WTC11 (cell line): Measurements from ENCODE around the gene FAM216A. TPM values are rescaled to one million over a fixed set of nuclear protein-coding genes. Genes with fewer than 3 reads are reported as not detected.

Experiments used
- ATAC-seq: fragments of 200-7000 bp; cut with Tn5 transposase; 2 replicates; pipeline ENCODE4 v1.10.0; 2021; ENCODE audit warnings: mild to moderate bottlenecking, moderate library complexity
- CTCF ChIA-PET: fragments of 300-600 bp; sonication (Branson Sonifier 250); formaldehyde crosslinking; loops from one replicate; lab custom pipeline; 2021; ENCODE audit warnings: antibody characterized with exemption; lab: Charles Lee
- POLR2A ChIA-PET: fragments of 350-600 bp; sonication (Branson Sonifier 250); formaldehyde crosslinking; loops from one replicate; lab custom pipeline; 2021; ENCODE audit warnings: antibody characterized with exemption; lab: Charles Lee
- DNase-seq: peaks from one replicate; pipeline ENCODE4 v3.0.0; 2021; ENCODE audit warnings: low spot score
- H3K27ac Mint-ChIP-seq: 2 replicates; pipeline ENCODE4 v1.8.0; 2021; ENCODE audit warnings: mixed read lengths
- H3K27me3 Mint-ChIP-seq: 2 replicates; pipeline ENCODE4 v1.8.0; 2021; ENCODE audit warnings: low read depth, mild to moderate bottlenecking, moderate library complexity, mixed read lengths
- H3K36me3 Mint-ChIP-seq: 2 replicates; pipeline ENCODE4 v1.8.0; 2021; ENCODE audit warnings: mixed read lengths
- H3K4me1 Mint-ChIP-seq: 2 replicates; pipeline ENCODE4 v1.8.0; 2022; ENCODE audit warnings: mixed read lengths
- H3K4me3 Mint-ChIP-seq: 2 replicates; pipeline ENCODE4 v1.8.0; 2021; ENCODE audit warnings: mild to moderate bottlenecking, moderate library complexity, mixed read lengths
- H3K9me3 Mint-ChIP-seq: 2 replicates; pipeline ENCODE4 v1.8.0; 2021; ENCODE audit warnings: mixed read lengths
- AR ChIP-seq: fragments of 250-450 bp; sonication (Bioruptor Pico); IDR thresholded peaks from 2 replicates; pipeline ENCODE4 v1.9.0; 2021; ENCODE audit warnings: mild to moderate bottlenecking
- ATF6 ChIP-seq: sonication (generic); formaldehyde crosslinking; IDR thresholded peaks from 2 replicates; pipeline ENCODE4 v1.8.1; 2023; ENCODE audit warnings: mild to moderate bottlenecking, missing genetic modification reagents
- ELF4 ChIP-seq: sonication (generic); formaldehyde crosslinking; IDR thresholded peaks from 2 replicates; pipeline ENCODE4 v1.8.1; 2022; ENCODE audit warnings: low read depth, mild to moderate bottlenecking, moderate library complexity, missing genetic modification reagents
- ESRRA ChIP-seq: sonication (generic); formaldehyde crosslinking; IDR thresholded peaks from 2 replicates; pipeline ENCODE4 v1.8.1; 2022; ENCODE audit warnings: mild to moderate bottlenecking, missing genetic modification reagents, borderline replicate concordance
- GABPB1 ChIP-seq: sonication (generic); formaldehyde crosslinking; IDR thresholded peaks from 2 replicates; pipeline ENCODE4 v1.8.1; 2023; ENCODE audit warnings: mild to moderate bottlenecking, missing genetic modification reagents
- GTF2I ChIP-seq: fragments of 250-450 bp; sonication (Bioruptor Pico); conservative IDR thresholded peaks from 2 replicates; pipeline ENCODE4 v1.4.0; 2021; ENCODE audit warnings: mild to moderate bottlenecking
- HMGA2 ChIP-seq: fragments of 250-450 bp; sonication (Bioruptor Pico); IDR thresholded peaks from 2 replicates; pipeline ENCODE4 v1.4.0; 2021; ENCODE audit warnings: mild to moderate bottlenecking, moderate library complexity
- IRF1 ChIP-seq: sonication (generic); formaldehyde crosslinking; IDR thresholded peaks from 2 replicates; pipeline ENCODE4 v1.8.0; 2023; ENCODE audit warnings: missing genetic modification reagents
- JAZF1 ChIP-seq: fragments of 250-450 bp; sonication (Bioruptor Pico); IDR thresholded peaks from 2 replicates; pipeline ENCODE4 v1.9.0; 2021; ENCODE audit warnings: moderate library complexity, mild to moderate bottlenecking, inconsistent platforms
- JUN ChIP-seq: sonication (generic); formaldehyde crosslinking; IDR thresholded peaks from 2 replicates; pipeline ENCODE4 v1.8.0; 2023; ENCODE audit warnings: mild to moderate bottlenecking, missing genetic modification reagents
- KAT7 ChIP-seq: sonication (generic); formaldehyde crosslinking; IDR thresholded peaks from 2 replicates; pipeline ENCODE4 v1.8.1; 2023; ENCODE audit warnings: missing genetic modification reagents, mild to moderate bottlenecking, borderline replicate concordance
- NFATC4 ChIP-seq: fragments of 250-450 bp; sonication (Bioruptor Pico); IDR thresholded peaks from 2 replicates; pipeline ENCODE4 v1.9.0; 2021; ENCODE audit warnings: mild to moderate bottlenecking
- NR1H2 ChIP-seq: sonication (generic); formaldehyde crosslinking; IDR thresholded peaks from 2 replicates; pipeline ENCODE4 v1.9.0; 2021; ENCODE audit warnings: mild to moderate bottlenecking, moderate library complexity, missing genetic modification reagents
- NR3C1 ChIP-seq: sonication (generic); formaldehyde crosslinking; conservative IDR thresholded peaks from 2 replicates; pipeline ENCODE4 v1.8.1; 2023; ENCODE audit warnings: low read depth, mild to moderate bottlenecking, missing genetic modification reagents
- PRDM15 ChIP-seq: sonication (generic); formaldehyde crosslinking; IDR thresholded peaks from 2 replicates; pipeline ENCODE4 v1.8.0; 2022; ENCODE audit warnings: missing genetic modification reagents
- PREB ChIP-seq: sonication (generic); formaldehyde crosslinking; IDR thresholded peaks from 2 replicates; pipeline ENCODE4 v1.8.1; 2022; ENCODE audit warnings: mild to moderate bottlenecking, missing genetic modification reagents, moderate library complexity, borderline replicate concordance
- RELA ChIP-seq: sonication (generic); formaldehyde crosslinking; IDR thresholded peaks from 2 replicates; pipeline ENCODE4 v1.8.1; 2022; ENCODE audit warnings: missing genetic modification reagents, mild to moderate bottlenecking, borderline replicate concordance
- SP1 ChIP-seq: sonication (generic); formaldehyde crosslinking; conservative IDR thresholded peaks from 2 replicates; pipeline ENCODE4 v1.8.1; 2022; ENCODE audit warnings: missing genetic modification reagents
- ZMAT4 ChIP-seq: fragments of 250-450 bp; sonication (Bioruptor Pico); IDR thresholded peaks from 2 replicates; pipeline ENCODE4 v1.9.0; 2021; ENCODE audit warnings: mild to moderate bottlenecking
- ZNF138 ChIP-seq: sonication (generic); formaldehyde crosslinking; conservative IDR thresholded peaks from 2 replicates; pipeline ENCODE4 v1.8.1; 2022; ENCODE audit warnings: mild to moderate bottlenecking, moderate library complexity, missing genetic modification reagents
- ZNF425 ChIP-seq: fragments of 250-450 bp; sonication (Bioruptor Pico); conservative IDR thresholded peaks from 2 replicates; pipeline ENCODE4 v1.9.0; 2021; ENCODE audit warnings: mild to moderate bottlenecking
- ZNF512 ChIP-seq: sonication (generic); formaldehyde crosslinking; IDR thresholded peaks from 2 replicates; pipeline ENCODE4 v1.8.1; 2022; ENCODE audit warnings: missing genetic modification reagents, borderline replicate concordance
- total RNA-seq: library from RNA; stranded (reverse); gene quantifications from 3 replicates; pipeline ENCODE4 v1.2.3, GENCODE V29; 2021

Gene FAM216A
- total RNA-seq, 1 experiment from 2014 or later: 16.9 TPM

- TF ChIP-seq AR (CRISPR knock-in tag) (no peak), NR1H2 (CRISPR knock-in tag) (no peak), JAZF1 (CRISPR knock-in tag) (no peak), GABPB1 (no peak), PREB (CRISPR knock-in tag) (no peak), NR3C1 (CRISPR knock-in tag) (no peak), SP1 (CRISPR knock-in tag) (no peak)
Measured at GRCh38 chr12:110503432-110503831, 34.8 kb downstream of the FAM216A start (continued).

GRCh38 chr12:110505332-110505731 lies 36.7 kb downstream of the FAM216A start:
- ATAC-seq (no peak), DNase-seq (no peak)
- ChIA-PET CTCF (no interaction called here), POLR2A (no interaction called here)
- H3K36me3 Mint-ChIP-seq: peaks cover 8% of the 10 kb centered on the region
- peaks cover 7% of the 10 kb centered on the region for H3K9me3 Mint-ChIP-seq
- H3K4me3 Mint-ChIP-seq: no peak overlapping the region
- H3K27ac Mint-ChIP-seq: no peak overlapping the region
- H3K27me3 Mint-ChIP-seq: peaks cover 37% of the 10 kb centered on the region
- peaks cover 4% of the 10 kb centered on the region for H3K4me1 Mint-ChIP-seq
- TF ChIP-seq GTF2I (CRISPR knock-in tag): no peak
- no peak for TF ChIP-seq RELA (CRISPR knock-in tag)
- TF ChIP-seq PRDM15 (CRISPR knock-in tag): no peak
- no peak for TF ChIP-seq ESRRA (CRISPR knock-in tag)
- TF ChIP-seq NFATC4 (CRISPR knock-in tag): no peak
- no peak for TF ChIP-seq HMGA2 (CRISPR knock-in tag)
- no peak for TF ChIP-seq JUN (CRISPR knock-in tag)
- TF ChIP-seq ELF4 (CRISPR knock-in tag): no peak
- no peak for TF ChIP-seq IRF1
- TF ChIP-seq ZNF512: no peak
- no peak for TF ChIP-seq KAT7 (CRISPR knock-in tag)
- no peak for TF ChIP-seq ZNF138 (CRISPR knock-in tag)
- no peak for TF ChIP-seq ZMAT4 (CRISPR knock-in tag)
- no peak for TF ChIP-seq ZNF425 (CRISPR knock-in tag)
- no peak for TF ChIP-seq ATF6
